Kidney epithelial cell (primary cell): ENCODE data around the gene RARRES2. TPM values are rescaled to one million over a fixed set of nuclear protein-coding genes. Genes with fewer than 3 reads are reported as not detected.

Experiments used
- DNase-seq: peaks from one replicate; pipeline ENCODE4 v3.0.0-alpha.2; 2010; ENCODE audit warnings: low read depth
- H3K27me3 ChIP-seq: 2 replicates; pipeline ENCODE4 v1.6.0; 2011; ENCODE audit warnings: low read length; ENCODE audit not compliant: control insufficient read depth, insufficient read depth
- H3K36me3 ChIP-seq: 2 replicates; pipeline ENCODE4 v1.5.1; 2011; ENCODE audit warnings: low read length; ENCODE audit not compliant: control insufficient read depth, insufficient read depth
- H3K4me3 ChIP-seq: 2 replicates; pipeline ENCODE4 v1.5.1; 2011; ENCODE audit warnings: low read depth, mild to moderate bottlenecking, control low read depth, low read length
- total RNA-seq: library from RNA; depleted of rRNA; stranded (reverse); fragments of >200 nt; gene quantifications from 2 replicates; pipeline ENCODE4 v1.2.3, GENCODE V29; 2015
- TF ChIP-seq, protein P1 (sequence below): IDR thresholded peaks from 2 replicates; pipeline ENCODE4 v1.5.1; 2011; ENCODE audit warnings: mild to moderate bottlenecking, moderate library complexity, low read length, control low read depth, inconsistent platforms; ENCODE audit not compliant: insufficient read depth, poor library complexity, severe bottlenecking

The RARRES2 gene
- total RNA-seq, 1 donor from 2014 or later: 0.38 TPM

DNA sequence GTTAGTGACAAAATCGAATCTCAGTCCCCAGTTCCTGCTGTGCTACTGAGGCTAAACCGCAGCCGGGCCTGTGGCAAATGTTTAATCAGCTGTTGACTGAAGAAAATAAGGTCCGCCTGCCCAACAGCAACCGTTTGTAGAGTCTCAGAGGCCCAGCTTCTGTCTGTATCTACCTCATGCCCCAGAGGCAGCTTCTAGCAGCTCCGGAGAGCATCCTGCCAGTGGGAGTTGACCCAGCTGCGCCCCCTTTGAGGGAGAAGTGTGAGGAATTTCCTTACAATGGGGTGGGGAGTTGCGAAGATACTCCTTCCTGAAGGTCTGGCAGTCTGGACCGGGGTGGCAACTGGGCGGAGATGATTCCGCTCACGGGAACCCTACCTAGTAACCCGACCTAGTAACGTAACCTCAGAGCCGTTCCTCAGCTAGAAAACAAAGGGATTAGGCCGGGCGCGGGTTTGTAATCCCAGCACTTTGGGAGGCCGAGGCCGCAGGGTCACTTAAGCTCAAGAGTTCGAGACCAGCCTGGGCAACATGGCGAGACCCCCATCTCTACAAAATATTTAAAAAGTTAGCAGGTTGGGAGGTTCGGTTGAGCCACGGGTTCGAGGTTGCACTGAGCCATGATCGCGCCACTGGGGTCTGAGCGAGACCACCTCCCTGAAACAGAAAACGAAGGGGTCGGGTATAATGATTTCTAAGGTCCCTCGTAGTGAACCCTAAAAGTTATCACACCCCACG, 36.9 kb upstream of the RARRES2 start:
- peaks cover 2% of the 10 kb centered on the region for H3K36me3 ChIP-seq
- TF ChIP-seq, protein P1, sequence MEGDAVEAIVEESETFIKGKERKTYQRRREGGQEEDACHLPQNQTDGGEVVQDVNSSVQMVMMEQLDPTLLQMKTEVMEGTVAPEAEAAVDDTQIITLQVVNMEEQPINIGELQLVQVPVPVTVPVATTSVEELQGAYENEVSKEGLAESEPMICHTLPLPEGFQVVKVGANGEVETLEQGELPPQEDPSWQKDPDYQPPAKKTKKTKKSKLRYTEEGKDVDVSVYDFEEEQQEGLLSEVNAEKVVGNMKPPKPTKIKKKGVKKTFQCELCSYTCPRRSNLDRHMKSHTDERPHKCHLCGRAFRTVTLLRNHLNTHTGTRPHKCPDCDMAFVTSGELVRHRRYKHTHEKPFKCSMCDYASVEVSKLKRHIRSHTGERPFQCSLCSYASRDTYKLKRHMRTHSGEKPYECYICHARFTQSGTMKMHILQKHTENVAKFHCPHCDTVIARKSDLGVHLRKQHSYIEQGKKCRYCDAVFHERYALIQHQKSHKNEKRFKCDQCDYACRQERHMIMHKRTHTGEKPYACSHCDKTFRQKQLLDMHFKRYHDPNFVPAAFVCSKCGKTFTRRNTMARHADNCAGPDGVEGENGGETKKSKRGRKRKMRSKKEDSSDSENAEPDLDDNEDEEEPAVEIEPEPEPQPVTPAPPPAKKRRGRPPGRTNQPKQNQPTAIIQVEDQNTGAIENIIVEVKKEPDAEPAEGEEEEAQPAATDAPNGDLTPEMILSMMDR: peak; percentile 41
- DNase-seq: peak; percentile 67
- H3K27me3 ChIP-seq: no peaks in the 10 kb centered on the region
- H3K4me3 ChIP-seq: peak overlapping the region; percentile 69

DNA sequence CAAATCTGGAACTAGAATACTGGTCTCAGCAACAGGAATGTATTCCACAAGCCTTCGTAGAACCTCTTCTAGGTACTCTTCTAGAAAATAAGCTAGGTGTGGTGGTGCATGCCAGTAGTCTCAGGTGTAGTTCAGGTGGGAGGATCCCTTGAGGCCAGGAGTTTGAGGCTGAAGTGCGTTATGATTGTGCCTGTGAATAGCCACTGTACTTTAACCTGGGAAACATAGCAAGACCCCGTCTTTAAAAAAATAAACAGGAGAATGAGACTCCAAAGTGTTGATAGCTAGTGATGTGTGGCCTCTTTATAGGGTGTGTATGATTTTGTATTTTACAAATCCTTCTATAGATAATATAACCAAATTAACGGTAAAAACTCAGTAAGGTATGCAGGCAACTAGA, 36.2 kb upstream of the RARRES2 start:
- Histone ChIP-seq H3K36me3 (peaks cover 2% of the 10 kb centered on the region), H3K27me3 (no peaks in the 10 kb centered on the region), H3K4me3 (no peak overlapping the region)
- DNase-seq: no peak
- TF ChIP-seq, protein P1: no peak

DNA sequence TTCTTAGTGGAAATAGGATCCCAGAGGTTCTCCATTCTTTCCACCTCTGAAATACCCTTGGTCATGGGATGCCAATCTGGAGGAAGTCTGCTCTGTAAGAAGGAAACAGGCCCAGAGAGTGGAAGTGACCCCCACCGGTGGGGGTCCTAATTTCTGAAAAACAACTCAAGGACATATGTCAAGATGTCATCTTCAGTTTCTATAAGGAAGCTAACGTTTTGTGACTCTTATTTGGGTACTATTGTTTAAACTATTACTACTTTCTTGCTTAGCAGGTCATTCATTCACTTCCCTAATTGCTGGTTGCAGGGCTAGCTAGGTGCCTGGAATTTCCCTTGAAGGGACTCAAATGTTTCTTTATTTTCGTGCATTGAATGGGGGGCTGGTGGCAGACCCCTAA, 35.8 kb upstream of the RARRES2 start:
- DNase-seq: no peak
- Histone ChIP-seq H3K36me3 (peaks cover 2% of the 10 kb centered on the region), H3K27me3 (no peaks in the 10 kb centered on the region), H3K4me3 (no peak overlapping the region)
- TF ChIP-seq, protein P1: no peak

DNA sequence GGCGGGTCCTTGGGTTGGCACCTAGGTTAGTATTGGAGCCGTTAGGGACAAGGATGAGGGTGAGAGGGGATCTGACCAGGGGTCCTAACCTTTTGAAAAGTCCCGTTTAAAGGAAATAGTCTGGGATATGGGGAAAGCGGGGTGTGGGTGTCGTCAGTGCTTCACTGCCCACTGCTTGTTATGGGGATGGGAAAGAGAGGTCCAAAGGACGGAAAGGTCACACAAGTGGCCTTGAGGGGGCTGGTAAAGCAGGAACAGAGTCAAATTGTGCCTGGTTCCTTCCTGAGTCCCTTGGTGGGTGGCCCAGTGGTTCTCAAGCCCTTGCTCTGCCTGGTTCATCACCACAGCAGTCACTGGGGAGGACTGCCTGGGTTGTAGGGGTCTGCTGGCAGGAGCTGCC, 35.1 kb upstream of the RARRES2 start:
- no peak for DNase-seq
- TF ChIP-seq, protein P1: no peak
- Histone ChIP-seq H3K4me3 (no peak overlapping the region), H3K36me3 (peaks cover 2% of the 10 kb centered on the region), H3K27me3 (no peaks in the 10 kb centered on the region)

DNA sequence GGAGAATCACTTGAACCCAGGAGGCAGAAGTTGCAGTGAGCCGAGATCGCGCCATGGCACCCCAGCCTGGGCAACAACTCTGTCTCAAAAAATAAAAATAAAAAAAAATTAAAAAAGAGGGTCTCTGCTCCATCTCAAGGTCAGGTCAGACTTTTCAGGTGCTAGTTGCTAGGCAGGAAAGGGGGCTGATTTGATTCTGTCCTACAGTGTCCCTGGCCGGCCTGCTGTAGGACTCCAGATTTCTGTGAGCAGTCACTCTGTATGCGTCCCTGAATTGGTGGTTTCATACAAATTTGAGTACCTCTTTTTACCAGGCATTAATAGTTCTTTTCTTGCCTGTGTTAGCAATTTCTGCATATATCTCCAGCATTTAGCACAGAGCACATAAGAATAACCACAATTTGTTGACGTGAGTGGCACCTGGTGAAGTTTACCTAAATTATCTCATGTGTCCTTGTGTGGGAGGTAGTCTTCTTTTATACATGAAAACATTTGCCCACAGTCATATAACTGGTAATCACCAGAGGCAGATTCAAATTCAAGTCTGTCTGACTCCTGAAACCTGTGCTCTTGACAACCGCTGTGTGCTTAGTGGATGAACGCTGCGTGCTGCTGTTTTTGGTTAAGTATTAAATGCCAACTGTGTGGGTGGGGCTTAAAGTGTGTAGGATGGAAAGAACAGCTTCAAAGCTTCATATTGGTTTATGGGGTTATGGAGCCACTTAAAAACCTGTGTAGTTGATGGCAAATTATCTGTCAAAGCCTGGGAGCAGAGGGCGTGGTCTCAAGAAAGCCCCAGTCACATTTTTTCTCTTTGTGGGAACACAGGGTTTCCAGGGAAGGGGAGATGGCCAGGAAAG, 34.5 kb upstream of the RARRES2 start:
- TF ChIP-seq, protein P1: no peak
- peaks cover 2% of the 10 kb centered on the region for H3K36me3 ChIP-seq
- DNase-seq: no peak
- H3K27me3 ChIP-seq: no peaks in the 10 kb centered on the region
- H3K4me3 ChIP-seq: no peak overlapping the region
